Activated naive CD4-positive, alpha-beta T cell treated with anti-CD3 and anti-CD28 coated beads, Interleukin-2, amount 10 ng/mL, durations not matched to agents 7 days and 5 days (primary cell): Measurements from ENCODE around the gene GLT1D1.
A peak's percentile ranks its signal among the peaks of the same experiment; 100 is the strongest.

Experiments
- CTCF ChIA-PET: fragments of 350-600 bp; sonication (Branson Sonifier 250); formaldehyde crosslinking; loops from one replicate; lab custom pipeline; 2021; ENCODE audit warnings: antibody characterized with exemption; lab: Charles Lee
- DNase-seq: peaks from one replicate; pipeline ENCODE4 v3.0.0-alpha.2; 2020
- H3K27ac Mint-ChIP-seq: one replicate; pipeline ENCODE4 v1.8.0; 2021; ENCODE audit warnings: mild to moderate bottlenecking, moderate library complexity, mixed read lengths
- H3K27me3 Mint-ChIP-seq: one replicate; pipeline ENCODE4 v1.8.0; 2021; ENCODE audit warnings: mild to moderate bottlenecking, mixed read lengths
- H3K36me3 Mint-ChIP-seq: one replicate; pipeline ENCODE4 v1.8.0; 2021; ENCODE audit warnings: mixed read lengths
- H3K4me1 Mint-ChIP-seq: one replicate; pipeline ENCODE4 v1.8.0; 2021; ENCODE audit warnings: mixed read lengths
- H3K4me3 Mint-ChIP-seq: one replicate; pipeline ENCODE4 v1.8.0; 2021; ENCODE audit warnings: mild to moderate bottlenecking, moderate library complexity, mixed read lengths
- H3K9me3 Mint-ChIP-seq: one replicate; pipeline ENCODE4 v1.8.0; 2021; ENCODE audit warnings: mixed read lengths

The GLT1D1 gene

GRCh38 chr12:128966203-128966810 is 113.0 kb downstream of the GLT1D1 start:
- CTCF ChIA-PET, result interaction anchor here (1.1 kb wide), 1 partner anchor 10 kb away, joined by 5 read pairs; no protein-coding TSS in a partner anchor
- Mint-ChIP-seq H3K27me3 (peaks cover 25% of the 10 kb centered on the region), H3K27ac (no peak overlapping the region), H3K4me3 (no peak overlapping the region), H3K4me1 (no peaks in the 10 kb centered on the region), H3K9me3 (peaks cover 10% of the 10 kb centered on the region), H3K36me3 (no peaks in the 10 kb centered on the region)
- DNase-seq, result no peak

GRCh38 chr12:128968668-128969067 is 115.4 kb downstream of the GLT1D1 start:
- H3K27me3 Mint-ChIP-seq, result peaks cover 29% of the 10 kb centered on the region
- H3K36me3 Mint-ChIP-seq, result no peaks in the 10 kb centered on the region
- H3K4me3 Mint-ChIP-seq, result no peak overlapping the region
- H3K27ac Mint-ChIP-seq, result no peak overlapping the region
- no peak for DNase-seq
- CTCF ChIA-PET, result interaction anchor here (0.6 to 2.1 kb wide), 9 partner anchors 12 to 1064 kb away, joined by 3 to 14 read pairs (median 3); no protein-coding TSS in a partner anchor
- peaks cover 6% of the 10 kb centered on the region for H3K9me3 Mint-ChIP-seq
- H3K4me1 Mint-ChIP-seq, result no peaks in the 10 kb centered on the region

DNA sequence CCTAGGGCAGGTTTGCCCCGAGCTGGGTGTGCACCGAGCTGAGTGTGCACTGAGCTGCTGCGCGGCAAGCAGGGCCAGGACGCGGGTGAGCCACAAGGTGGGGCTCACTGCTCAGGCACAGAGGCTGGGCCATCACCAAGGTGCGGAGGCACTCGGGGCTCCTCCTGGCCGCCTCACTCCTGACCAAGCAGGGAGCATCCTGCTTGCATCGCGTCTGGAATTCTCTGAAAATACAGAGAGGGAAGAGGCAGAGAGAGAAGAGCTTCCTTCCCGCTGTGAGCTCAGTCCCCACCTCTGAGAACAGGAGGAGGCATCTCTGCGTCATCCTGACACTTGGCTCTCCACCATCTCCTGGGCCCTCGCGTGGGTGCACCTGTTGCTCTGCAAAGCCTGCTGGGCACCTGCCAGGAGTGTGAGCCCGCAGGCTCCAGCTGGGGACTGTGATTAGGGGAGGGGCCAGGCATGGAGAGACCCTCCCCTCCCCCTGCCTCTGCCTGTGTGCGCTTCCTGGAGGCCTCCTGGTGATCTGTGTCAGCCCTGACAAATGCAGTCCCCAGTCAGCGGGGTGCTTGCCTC is 116.3 kb downstream of the GLT1D1 start:
- peak; percentile 37 for DNase-seq
- Mint-ChIP-seq H3K27ac (no peak overlapping the region), H3K9me3 (peaks cover 4% of the 10 kb centered on the region), H3K4me1 (no peaks in the 10 kb centered on the region), H3K27me3 (peaks cover 29% of the 10 kb centered on the region), H3K36me3 (no peaks in the 10 kb centered on the region), H3K4me3 (no peak overlapping the region)
- CTCF ChIA-PET, result interaction anchor here (0.5 to 2.1 kb wide), 12 partner anchors 12 to 1289 kb away, joined by 3 to 14 read pairs (median 3); no protein-coding TSS in a partner anchor

DNA sequence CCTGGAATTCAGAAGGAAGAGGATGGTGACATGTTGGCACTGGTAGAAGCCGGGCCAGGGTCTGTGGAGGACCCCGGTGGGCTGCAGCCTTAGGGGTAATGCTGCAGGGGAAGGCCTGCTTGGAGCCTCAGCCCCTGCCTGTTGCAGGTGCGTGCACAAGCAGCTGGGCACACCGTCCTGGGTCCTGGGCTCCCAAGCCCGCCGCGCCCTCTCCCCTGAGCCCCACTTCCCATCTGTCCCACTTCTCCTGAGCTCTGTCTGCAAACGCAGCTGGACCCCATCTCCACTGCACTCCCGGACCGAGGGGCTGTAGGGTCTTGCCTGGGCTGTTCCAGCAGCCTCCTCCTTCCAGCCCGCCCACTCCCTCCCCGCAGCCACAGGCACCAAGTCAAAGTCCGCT is 116.8 kb downstream of the GLT1D1 start:
- H3K4me1 Mint-ChIP-seq, result no peaks in the 10 kb centered on the region
- no peak overlapping the region for H3K4me3 Mint-ChIP-seq
- CTCF ChIA-PET, result interaction anchor here (0.6 to 2.1 kb wide), 6 partner anchors 13 to 941 kb away, joined by 3 to 14 read pairs (median 4); no protein-coding TSS in a partner anchor
- H3K27me3 Mint-ChIP-seq, result peaks cover 33% of the 10 kb centered on the region
- H3K36me3 Mint-ChIP-seq, result no peaks in the 10 kb centered on the region
- no peak for DNase-seq
- H3K27ac Mint-ChIP-seq, result no peak overlapping the region
- no peaks in the 10 kb centered on the region for H3K9me3 Mint-ChIP-seq

- Mint-ChIP-seq H3K4me3 (no peak overlapping the region), H3K27ac (no peak overlapping the region)
Observed at GRCh38 chr12:128970941-128971340, 117.7 kb downstream of the GLT1D1 start.

DNA sequence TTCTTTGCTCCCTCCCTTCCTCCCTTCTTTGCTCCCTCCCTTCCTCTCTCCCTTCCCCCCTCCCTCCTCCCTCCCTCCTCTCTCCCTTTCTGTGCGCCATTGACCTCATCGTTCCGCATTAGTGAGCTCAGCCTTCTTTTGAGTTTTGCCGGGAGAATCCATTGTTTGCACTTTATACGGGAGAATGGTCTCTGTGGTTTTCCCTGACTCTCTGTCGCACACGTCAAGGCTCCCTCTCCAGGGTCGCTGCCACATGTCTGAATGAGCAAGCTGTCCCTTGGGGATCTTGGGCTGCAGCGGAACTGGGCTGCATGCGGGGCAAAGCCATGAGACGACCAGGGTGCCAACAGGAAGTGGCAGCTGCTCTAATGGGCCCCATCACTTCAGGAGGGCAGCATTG is 118.5 kb downstream of the GLT1D1 start:
- no peak for DNase-seq
- Mint-ChIP-seq H3K4me1 (no peaks in the 10 kb centered on the region), H3K36me3 (no peaks in the 10 kb centered on the region), H3K27me3 (peaks cover 33% of the 10 kb centered on the region), H3K4me3 (no peak overlapping the region), H3K27ac (no peak overlapping the region), H3K9me3 (no peaks in the 10 kb centered on the region)
- CTCF ChIA-PET, result no interaction called here

More at GRCh38 chr12:128970941-128971340, 117.7 kb downstream of the GLT1D1 start:
- CTCF ChIA-PET, result no interaction called here
- Mint-ChIP-seq H3K4me1 (no peaks in the 10 kb centered on the region), H3K9me3 (no peaks in the 10 kb centered on the region), H3K36me3 (no peaks in the 10 kb centered on the region), H3K27me3 (peaks cover 33% of the 10 kb centered on the region)
- DNase-seq, result no peak

DNA sequence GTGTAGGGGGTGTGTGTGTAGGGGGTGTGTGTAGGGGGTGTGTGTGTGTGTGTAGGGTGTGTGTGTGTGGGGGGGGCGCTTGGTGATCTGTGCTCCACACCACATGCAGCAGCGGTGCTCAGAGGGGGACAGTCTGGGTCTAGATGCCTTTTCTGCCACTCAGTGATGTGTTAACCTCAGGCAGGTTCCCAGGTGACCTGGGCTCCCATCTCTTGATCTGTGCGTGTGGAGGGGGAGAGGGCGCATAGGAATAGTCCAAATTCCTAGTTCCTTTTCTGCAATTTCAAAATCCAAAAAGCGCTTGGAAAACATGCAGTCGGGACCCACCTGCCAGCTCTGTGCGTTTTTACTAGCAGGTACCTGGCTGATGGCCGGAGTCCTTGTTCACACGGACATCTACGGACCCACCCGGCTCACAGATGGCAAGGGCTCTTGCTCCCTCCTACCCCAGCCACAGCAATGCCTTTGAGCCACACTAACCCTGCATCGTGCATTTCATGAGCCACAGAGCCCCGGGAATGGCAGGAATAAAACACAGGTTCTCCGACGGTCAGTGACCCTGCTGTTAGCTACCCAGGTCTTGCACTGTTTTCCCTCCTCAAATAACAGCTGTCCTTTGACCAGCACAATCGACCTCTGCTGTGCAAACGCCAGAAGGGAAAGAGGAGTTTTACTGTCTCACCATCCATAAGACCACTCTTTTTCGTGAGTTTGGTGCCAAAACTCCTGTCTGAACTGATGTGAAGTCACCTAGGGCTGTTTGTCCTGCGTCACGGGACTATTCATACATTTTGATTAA is 120.8 kb downstream of the GLT1D1 start:
- no peak overlapping the region for H3K27ac Mint-ChIP-seq
- H3K4me1 Mint-ChIP-seq, result no peaks in the 10 kb centered on the region
- H3K27me3 Mint-ChIP-seq, result peaks cover 28% of the 10 kb centered on the region
- CTCF ChIA-PET, result no interaction called here
- DNase-seq, result no peak
- H3K4me3 Mint-ChIP-seq, result no peak overlapping the region
- H3K36me3 Mint-ChIP-seq, result no peaks in the 10 kb centered on the region
- H3K9me3 Mint-ChIP-seq, result no peaks in the 10 kb centered on the region

GRCh38 chr12:128974881-128975280 is 121.6 kb downstream of the GLT1D1 start:
- Mint-ChIP-seq H3K27ac (no peak overlapping the region), H3K27me3 (peaks cover 20% of the 10 kb centered on the region), H3K4me1 (no peaks in the 10 kb centered on the region), H3K9me3 (no peaks in the 10 kb centered on the region), H3K4me3 (no peak overlapping the region), H3K36me3 (no peaks in the 10 kb centered on the region)
- no peak for DNase-seq
- CTCF ChIA-PET, result interaction anchor here (1.8 kb wide), 1 partner anchor 8 kb away, joined by 5 read pairs; no protein-coding TSS in a partner anchor

DNA sequence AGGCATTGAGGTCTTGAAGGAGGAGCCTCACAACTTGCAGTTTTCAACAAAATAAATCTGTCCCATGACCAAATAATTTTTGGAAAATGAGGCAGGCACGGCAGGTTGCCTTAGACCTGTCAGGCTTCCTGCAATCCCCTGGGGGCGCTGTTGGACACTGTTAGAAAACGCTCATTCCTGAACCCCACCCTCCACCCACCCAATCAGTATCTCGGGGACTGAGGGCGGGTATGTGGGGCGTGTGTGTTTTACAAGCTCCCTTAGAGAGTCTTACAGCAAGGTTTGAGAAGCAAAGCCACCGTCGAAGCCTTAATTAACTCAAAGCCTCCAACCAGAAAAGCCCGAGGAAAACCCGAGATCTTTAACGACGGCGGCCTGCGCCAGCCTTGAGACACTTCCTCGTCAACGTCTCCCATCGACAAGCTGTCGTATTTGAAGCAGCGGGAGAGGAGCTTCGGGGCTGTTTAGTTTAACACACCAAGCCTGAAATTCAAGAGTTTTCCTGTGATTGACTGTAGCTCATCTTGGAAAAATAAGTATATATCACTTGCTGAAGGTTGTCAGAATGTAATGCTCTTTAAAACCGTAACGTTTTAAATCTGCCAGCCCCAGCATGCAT is 123.0 kb downstream of the GLT1D1 start:
- CTCF ChIA-PET, result interaction anchor here (1.1 to 1.8 kb wide), 2 partner anchors 10 to 935 kb away, joined by 3 to 5 read pairs; no protein-coding TSS in a partner anchor
- Mint-ChIP-seq H3K4me1 (no peaks in the 10 kb centered on the region), H3K9me3 (no peaks in the 10 kb centered on the region), H3K4me3 (no peak overlapping the region), H3K27ac (no peak overlapping the region), H3K27me3 (peaks cover 9% of the 10 kb centered on the region), H3K36me3 (no peaks in the 10 kb centered on the region)
- DNase-seq, result no peak

DNA sequence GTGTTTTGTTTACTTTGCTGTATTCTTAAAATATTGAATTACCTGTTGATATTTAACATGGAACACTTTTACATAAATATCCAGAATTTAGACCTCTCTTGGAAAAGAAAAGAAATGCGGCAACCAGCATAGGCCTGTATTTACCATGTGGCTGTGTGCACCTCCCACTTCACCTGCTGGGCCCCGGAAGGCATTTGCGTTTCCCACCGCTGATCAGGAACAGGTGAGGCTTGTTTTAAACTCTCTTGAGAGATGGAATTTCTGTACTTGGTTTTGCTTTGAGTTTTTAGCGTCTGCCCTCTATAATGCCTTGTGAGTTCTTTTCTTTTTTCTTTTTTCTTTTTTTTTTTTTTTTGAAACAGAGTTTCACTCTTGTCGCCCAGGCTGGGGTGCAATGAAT is 124.2 kb downstream of the GLT1D1 start:
- CTCF ChIA-PET, result no interaction called here
- no peaks in the 10 kb centered on the region for H3K36me3 Mint-ChIP-seq
- H3K9me3 Mint-ChIP-seq, result no peaks in the 10 kb centered on the region
- H3K4me3 Mint-ChIP-seq, result no peak overlapping the region
- no peak overlapping the region for H3K27ac Mint-ChIP-seq
- no peaks in the 10 kb centered on the region for H3K4me1 Mint-ChIP-seq
- H3K27me3 Mint-ChIP-seq, result peaks cover 9% of the 10 kb centered on the region
- no peak for DNase-seq

DNA sequence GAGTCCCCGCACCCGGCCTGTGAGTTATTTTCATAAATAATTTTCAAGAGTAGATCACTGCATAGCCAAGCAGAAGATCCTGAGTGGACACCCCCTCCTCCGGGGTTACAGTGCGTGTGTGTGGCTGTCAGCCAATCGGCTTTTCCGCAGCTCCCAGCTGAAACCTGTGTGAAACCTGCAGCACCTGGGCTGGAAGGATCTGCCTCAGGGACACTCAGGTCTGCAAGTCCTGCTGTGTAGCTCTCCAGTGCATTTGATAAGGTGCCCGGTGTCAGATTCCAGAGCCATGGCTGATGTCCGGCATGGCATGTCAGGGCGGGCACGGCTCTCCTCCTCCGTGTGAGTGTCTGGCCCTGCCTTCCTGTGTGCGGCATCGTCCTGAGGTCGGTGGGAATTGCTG is 124.8 kb downstream of the GLT1D1 start:
- CTCF ChIA-PET, result no interaction called here
- no peak overlapping the region for H3K27ac Mint-ChIP-seq
- no peaks in the 10 kb centered on the region for H3K36me3 Mint-ChIP-seq
- no peaks in the 10 kb centered on the region for H3K9me3 Mint-ChIP-seq
- no peak overlapping the region for H3K4me3 Mint-ChIP-seq
- DNase-seq, result no peak
- peaks cover 9% of the 10 kb centered on the region for H3K27me3 Mint-ChIP-seq
- H3K4me1 Mint-ChIP-seq, result no peaks in the 10 kb centered on the region

- no peak overlapping the region for H3K27ac Mint-ChIP-seq
- CTCF ChIA-PET, result no interaction called here
- peaks cover under 1% of the 10 kb centered on the region for H3K9me3 Mint-ChIP-seq
- H3K36me3 Mint-ChIP-seq, result no peaks in the 10 kb centered on the region
- H3K4me3 Mint-ChIP-seq, result no peak overlapping the region
- H3K4me1 Mint-ChIP-seq, result no peaks in the 10 kb centered on the region
- no peaks in the 10 kb centered on the region for H3K27me3 Mint-ChIP-seq
- no peak for DNase-seq
Observed at GRCh38 chr12:128980623-128981022, 127.3 kb downstream of the GLT1D1 start.

- CTCF ChIA-PET, result interaction anchor here (1.4 kb wide), 1 partner anchor 13 kb away, joined by 3 read pairs; no protein-coding TSS in a partner anchor
- no peak overlapping the region for H3K4me3 Mint-ChIP-seq
Observed at GRCh38 chr12:128981971-128982533, 128.8 kb downstream of the GLT1D1 start.

DNA sequence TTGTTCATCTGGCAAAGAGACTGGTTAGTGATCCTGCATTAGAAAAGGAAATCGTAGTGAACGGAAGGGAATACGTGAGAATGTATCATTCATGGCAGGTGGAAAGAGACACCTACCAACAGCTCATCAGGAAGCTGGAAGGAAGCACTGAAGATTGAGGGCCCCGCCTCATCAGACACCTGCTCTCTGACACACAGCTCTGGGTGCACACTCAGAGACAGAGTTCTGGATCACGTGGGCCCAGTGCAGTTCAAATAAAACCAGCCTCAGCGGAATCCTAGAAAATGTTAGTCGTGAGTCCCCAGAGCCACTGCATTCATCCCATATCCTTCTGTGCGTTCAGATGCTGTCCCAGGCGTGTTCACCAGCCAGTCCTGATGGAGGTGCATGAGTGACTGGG is 129.7 kb downstream of the GLT1D1 start:
- Mint-ChIP-seq H3K9me3 (peaks cover 2% of the 10 kb centered on the region), H3K27ac (no peak overlapping the region), H3K36me3 (no peaks in the 10 kb centered on the region), H3K4me1 (no peaks in the 10 kb centered on the region), H3K4me3 (no peak overlapping the region), H3K27me3 (no peaks in the 10 kb centered on the region)
- CTCF ChIA-PET, result no interaction called here
- no peak for DNase-seq

More at GRCh38 chr12:128981971-128982533, 128.8 kb downstream of the GLT1D1 start:
- H3K36me3 Mint-ChIP-seq, result no peaks in the 10 kb centered on the region
- no peaks in the 10 kb centered on the region for H3K4me1 Mint-ChIP-seq
- H3K27me3 Mint-ChIP-seq, result no peaks in the 10 kb centered on the region
- H3K9me3 Mint-ChIP-seq, result peaks cover 2% of the 10 kb centered on the region
- H3K27ac Mint-ChIP-seq, result no peak overlapping the region
- DNase-seq, result no peak
